Suprapubic skin (tissue), 4 donors: Measurements from ENCODE around the gene LUZP4. TPM values are rescaled to one million over a fixed set of nuclear protein-coding genes. Genes with fewer than 3 reads are reported as not detected.
"Not testable (repeated sequence)": the region's sequence is repeated elsewhere in the genome, so short reads cannot be mapped to it uniquely, and the experiment has no call there.

ENCODE experiments used
- DNase-seq, 2 donors: peaks; one replicate each; pipeline ENCODE4 v3.0.0-alpha.2; 2019; ENCODE audit warnings: low spot score in 2 of 2
- H3K27ac ChIP-seq: fragments of 200-600 bp; sonication (generic); one replicate; pipeline ENCODE4 v1.5.1; 2019
- H3K27me3 ChIP-seq: fragments of 200-600 bp; sonication (generic); one replicate; pipeline ENCODE4 v1.5.1; 2019
- H3K36me3 ChIP-seq: fragments of 200-600 bp; sonication (generic); one replicate; pipeline ENCODE4 v1.5.1; 2019
- H3K4me1 ChIP-seq: fragments of 200-600 bp; sonication (generic); one replicate; pipeline ENCODE4 v1.5.1; 2019
- H3K4me3 ChIP-seq: fragments of 200-600 bp; sonication (generic); one replicate; pipeline ENCODE4 v1.5.1; 2019; ENCODE audit warnings: mild to moderate bottlenecking
- H3K9me3 ChIP-seq: fragments of 200-600 bp; sonication (generic); one replicate; pipeline ENCODE4 v1.5.1; 2019
- EP300 ChIP-seq: sonication (generic); formaldehyde crosslinking; IDR thresholded peaks from one replicate; pipeline ENCODE4 v1.6.1; 2017; ENCODE audit warnings: antibody characterized with exemption
- POLR2A ChIP-seq, 2 donors: fragments of 450-650 bp; IDR thresholded peaks; one replicate each; pipeline ENCODE4 v1.6.1; 2017; ENCODE audit warnings: antibody characterized with exemption in 2 of 2, mild to moderate bottlenecking in 2 of 2, moderate library complexity in 2 of 2
- POLR2AphosphoS5 ChIP-seq, 3 donors: sonication (generic); formaldehyde crosslinking; IDR thresholded peaks; one replicate each; pipeline ENCODE4 v1.6.1; 2017; ENCODE audit warnings: antibody characterized with exemption in 3 of 3
- WGBS: methylation state at CpG from one replicate; pipeline ENCODE4 v1.1.5; 2018; 5-methylcytosine and 5-hydroxymethylcytosine counted together
- total RNA-seq, 4 donors: library from RNA; depleted of rRNA; stranded (reverse); fragments of >200 nt; gene quantifications; one replicate each; pipeline ENCODE4 v1.1.0, GENCODE V29; 2016
- TF ChIP-seq, protein P1 (sequence below), 2 donors: fragments of 200-600 bp in 1 of 2; fragments of 450-650 bp in 1 of 2; sonication (generic) in 1 of 2; IDR thresholded peaks; one replicate each; pipeline ENCODE4 v1.5.1; 2016 to 2019; ENCODE audit warnings: antibody characterized with exemption in 2 of 2, mild to moderate bottlenecking in 1 of 2, moderate library complexity in 1 of 2

Gene LUZP4
- total RNA-seq, 4 donors from 2014 or later: not detected

DNA sequence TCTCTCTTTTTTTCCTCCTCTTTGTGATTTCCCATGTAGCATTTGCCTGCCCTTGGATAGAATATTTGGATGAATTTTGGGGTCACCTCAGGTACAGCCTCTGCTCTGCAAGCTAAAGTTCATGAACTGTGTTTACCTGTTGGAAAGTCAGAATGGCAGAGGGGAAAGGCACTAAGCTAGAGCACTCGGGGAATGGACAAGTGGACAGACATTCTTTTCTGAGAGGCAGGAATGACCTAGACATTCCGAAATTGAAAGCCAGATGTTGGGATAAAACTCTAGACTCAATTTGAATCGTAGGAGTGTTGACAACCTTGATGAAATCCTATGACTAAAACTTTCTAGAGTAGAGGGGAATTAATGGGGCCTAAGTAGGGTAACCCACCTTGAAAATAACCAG is 56.1 kb downstream of the LUZP4 start:
- TF ChIP-seq, protein P1, sequence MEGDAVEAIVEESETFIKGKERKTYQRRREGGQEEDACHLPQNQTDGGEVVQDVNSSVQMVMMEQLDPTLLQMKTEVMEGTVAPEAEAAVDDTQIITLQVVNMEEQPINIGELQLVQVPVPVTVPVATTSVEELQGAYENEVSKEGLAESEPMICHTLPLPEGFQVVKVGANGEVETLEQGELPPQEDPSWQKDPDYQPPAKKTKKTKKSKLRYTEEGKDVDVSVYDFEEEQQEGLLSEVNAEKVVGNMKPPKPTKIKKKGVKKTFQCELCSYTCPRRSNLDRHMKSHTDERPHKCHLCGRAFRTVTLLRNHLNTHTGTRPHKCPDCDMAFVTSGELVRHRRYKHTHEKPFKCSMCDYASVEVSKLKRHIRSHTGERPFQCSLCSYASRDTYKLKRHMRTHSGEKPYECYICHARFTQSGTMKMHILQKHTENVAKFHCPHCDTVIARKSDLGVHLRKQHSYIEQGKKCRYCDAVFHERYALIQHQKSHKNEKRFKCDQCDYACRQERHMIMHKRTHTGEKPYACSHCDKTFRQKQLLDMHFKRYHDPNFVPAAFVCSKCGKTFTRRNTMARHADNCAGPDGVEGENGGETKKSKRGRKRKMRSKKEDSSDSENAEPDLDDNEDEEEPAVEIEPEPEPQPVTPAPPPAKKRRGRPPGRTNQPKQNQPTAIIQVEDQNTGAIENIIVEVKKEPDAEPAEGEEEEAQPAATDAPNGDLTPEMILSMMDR (IDR thresholded peaks at IDR 0.05): no peak
- no peak for TF ChIP-seq EP300
- TF ChIP-seq POLR2A (IDR thresholded peaks at IDR 0.05): no peak
- TF ChIP-seq POLR2AphosphoS5 (IDR thresholded peaks at IDR 0.05): no peak
- peaks cover 11% of the 10 kb centered on the region for H3K4me1 ChIP-seq
- peak overlapping the region; percentile 59 for H3K27ac ChIP-seq
- no peaks in the 10 kb centered on the region for H3K36me3 ChIP-seq
- no peaks in the 10 kb centered on the region for H3K27me3 ChIP-seq
- 30% methylated on average over 3 of the region's 3 CpGs for WGBS
- no peak overlapping the region for H3K4me3 ChIP-seq
- no peaks in the 10 kb centered on the region for H3K9me3 ChIP-seq
- no peak for DNase-seq

DNA sequence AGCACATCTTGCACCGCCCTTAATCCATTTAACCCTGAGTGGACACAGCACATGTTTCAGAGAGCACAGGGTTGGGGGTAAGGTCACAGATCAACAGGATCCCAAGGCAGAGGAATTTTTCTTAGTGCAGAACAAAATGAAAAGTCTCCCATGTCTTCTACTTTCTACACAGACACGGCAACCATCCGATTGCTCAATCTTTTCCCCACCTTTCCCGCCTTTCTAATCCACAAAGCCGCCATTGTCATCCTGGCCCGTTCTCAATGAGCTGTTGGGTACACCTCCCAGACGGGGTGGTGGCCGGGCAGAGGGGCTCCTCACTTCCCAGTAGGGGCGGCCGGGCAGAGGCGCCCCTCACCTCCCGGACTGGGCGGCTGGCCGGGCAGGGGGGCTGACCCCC is 57.2 kb downstream of the LUZP4 start:
- H3K4me1 ChIP-seq: peaks cover 11% of the 10 kb centered on the region
- not testable (repeated sequence) for DNase-seq, H3K27ac ChIP-seq, H3K27me3 ChIP-seq, H3K4me3 ChIP-seq, H3K9me3 ChIP-seq, H3K36me3 ChIP-seq
- 87% methylated on average over 7 of the region's 14 CpGs for WGBS

- DNase-seq: no peak
- 62% methylated on average over 7 of the region's 7 CpGs for WGBS
- Histone ChIP-seq H3K4me3 (no peak overlapping the region), H3K9me3 (no peaks in the 10 kb centered on the region), H3K27ac (no peak overlapping the region), H3K27me3 (no peaks in the 10 kb centered on the region), H3K4me1 (peaks cover 11% of the 10 kb centered on the region), H3K36me3 (no peaks in the 10 kb centered on the region)
- no peak for TF ChIP-seq EP300
- TF ChIP-seq, protein P1 (IDR thresholded peaks at IDR 0.05): no peak
- no peak for TF ChIP-seq POLR2AphosphoS5 (IDR thresholded peaks at IDR 0.05)
- TF ChIP-seq POLR2A (IDR thresholded peaks at IDR 0.05): no peak
These were observed 59.1 kb downstream of the LUZP4 start for GRCh38 chrX:115348446-115349225.

- DNase-seq: no peak
- no peak overlapping the region for H3K4me3 ChIP-seq
- WGBS: 69% methylated on average over 10 of the region's 10 CpGs
These were observed 61.3 kb downstream of the LUZP4 start for GRCh38 chrX:115350711-115351381.

GRCh38 chrX:115356369-115356768 is 66.9 kb downstream of the LUZP4 start:
- no peaks in the 10 kb centered on the region for H3K27me3 ChIP-seq
- no peak overlapping the region for H3K27ac ChIP-seq
- DNase-seq: no peak
- H3K4me3 ChIP-seq: no peak overlapping the region
- 82% methylated on average over 4 of the region's 4 CpGs for WGBS
- H3K4me1 ChIP-seq: no peaks in the 10 kb centered on the region
- H3K36me3 ChIP-seq: no peaks in the 10 kb centered on the region
- H3K9me3 ChIP-seq: no peaks in the 10 kb centered on the region
- TF ChIP-seq POLR2A (IDR thresholded peaks at IDR 0.05) (no peak), EP300 (no peak), POLR2AphosphoS5 (IDR thresholded peaks at IDR 0.05) (no peak)
- TF ChIP-seq, protein P1 (IDR thresholded peaks at IDR 0.05): no peak

More at GRCh38 chrX:115350711-115351381, 61.3 kb downstream of the LUZP4 start:
- TF ChIP-seq EP300: no peak
- no peak for TF ChIP-seq POLR2A (IDR thresholded peaks at IDR 0.05)
- no peak for TF ChIP-seq POLR2AphosphoS5 (IDR thresholded peaks at IDR 0.05)
- TF ChIP-seq, protein P1 (IDR thresholded peaks at IDR 0.05): no peak
- Histone ChIP-seq H3K9me3 (no peaks in the 10 kb centered on the region), H3K27me3 (no peaks in the 10 kb centered on the region), H3K27ac (no peak overlapping the region), H3K4me1 (peaks cover under 1% of the 10 kb centered on the region), H3K36me3 (no peaks in the 10 kb centered on the region)

Other genes starting within 250 kb of the LUZP4 start
- not detected for gene RBMXL3, start 100.3 kb upstream of the LUZP4 start, total RNA-seq
- gene LRCH2, start 55.6 kb upstream of the LUZP4 start, total RNA-seq: 1 to 10 TPM in 1 of 4 donors, under 1 TPM in 2, not detected in 1; 0.42 to 1.4 (median 0.44) TPM